Stimulated activated naive CD8-positive, alpha-beta T cell treated with anti-CD3 and anti-CD28 coated beads, Interleukin-15, Interleukin-2, amounts not matched to agents 100 ng/mL and 50 ng/mL, for 24 hours (primary cell): ENCODE measurements around the gene MEGF11.

Source experiments
- H3K27ac Mint-ChIP-seq: one replicate; pipeline ENCODE4 v1.8.0; 2021; ENCODE audit warnings: mild to moderate bottlenecking, mixed read lengths
- H3K27me3 Mint-ChIP-seq: one replicate; pipeline ENCODE4 v1.8.0; 2021; ENCODE audit warnings: mixed read lengths
- H3K36me3 Mint-ChIP-seq: one replicate; pipeline ENCODE4 v1.8.0; 2021; ENCODE audit warnings: low read depth, mixed read lengths
- H3K4me1 Mint-ChIP-seq: one replicate; pipeline ENCODE4 v1.8.0; 2021; ENCODE audit warnings: low read depth, mixed read lengths
- H3K4me3 Mint-ChIP-seq: one replicate; pipeline ENCODE4 v1.8.0; 2021; ENCODE audit warnings: mild to moderate bottlenecking, mixed read lengths
- H3K9me3 Mint-ChIP-seq: one replicate; pipeline ENCODE4 v1.8.0; 2021; ENCODE audit warnings: mixed read lengths

The MEGF11 gene

DNA sequence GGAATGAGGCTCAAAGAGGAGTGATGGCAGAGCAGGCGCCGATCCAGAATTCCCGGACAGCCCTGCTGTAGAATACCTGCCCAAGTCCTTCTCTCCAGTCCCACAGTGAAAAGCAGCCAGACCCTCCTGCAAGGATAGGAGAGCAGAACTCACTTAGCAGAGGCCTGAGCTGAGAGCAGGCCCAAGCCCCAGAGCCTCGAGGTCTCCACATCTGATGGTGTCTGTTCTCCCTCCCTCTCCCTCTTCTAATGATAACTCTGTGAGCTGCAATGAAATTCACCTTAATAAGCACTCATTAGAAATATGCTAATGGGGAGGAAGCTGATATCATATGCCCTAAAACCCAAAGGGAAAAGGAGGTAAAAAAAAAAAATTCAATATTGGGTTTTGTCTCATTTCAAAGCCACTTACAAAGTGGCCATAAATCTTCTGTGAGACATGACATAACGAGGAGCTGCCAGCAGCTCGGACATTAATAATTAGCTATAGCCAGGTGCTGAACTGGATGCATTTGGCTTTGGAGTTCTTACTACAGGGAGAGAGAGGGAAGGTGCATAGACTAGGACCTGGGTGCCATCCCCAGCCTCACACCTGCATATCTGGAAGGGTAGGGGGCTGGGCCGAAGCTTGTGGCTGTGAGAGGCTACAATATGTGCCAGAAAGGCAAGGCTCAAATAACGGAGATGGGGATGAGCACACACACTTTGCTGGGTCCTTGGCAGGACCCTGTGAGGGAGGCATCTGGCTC is 108.4 kb downstream of the MEGF11 start:
- H3K36me3 Mint-ChIP-seq: no peaks in the 10 kb centered on the region
- H3K27me3 Mint-ChIP-seq: no peaks in the 10 kb centered on the region
- no peak overlapping the region for H3K27ac Mint-ChIP-seq
- H3K4me1 Mint-ChIP-seq: no peaks in the 10 kb centered on the region
- no peak overlapping the region for H3K4me3 Mint-ChIP-seq
- no peaks in the 10 kb centered on the region for H3K9me3 Mint-ChIP-seq

DNA sequence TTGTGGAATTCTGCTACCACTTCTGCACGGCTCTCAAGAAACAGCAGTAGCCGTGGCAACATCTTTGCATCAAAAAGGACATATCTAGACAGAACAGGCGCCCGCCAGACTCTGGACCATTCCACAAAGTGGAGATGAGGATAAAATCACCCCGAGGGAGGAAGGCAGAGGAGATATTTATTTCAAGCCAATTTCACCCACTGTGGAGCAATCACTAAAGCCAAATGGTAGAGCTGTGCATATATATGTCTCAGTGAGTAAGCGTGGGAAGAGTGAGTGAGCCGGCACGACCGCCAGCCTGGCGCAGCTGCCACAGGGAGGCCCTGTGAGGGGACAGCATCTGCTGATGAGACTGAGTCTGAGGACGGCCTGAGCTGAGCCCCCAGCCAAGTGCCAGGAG is 111.3 kb downstream of the MEGF11 start:
- Mint-ChIP-seq H3K27me3 (no peaks in the 10 kb centered on the region), H3K9me3 (no peaks in the 10 kb centered on the region), H3K27ac (no peak overlapping the region), H3K36me3 (no peaks in the 10 kb centered on the region), H3K4me3 (no peak overlapping the region), H3K4me1 (no peaks in the 10 kb centered on the region)

DNA sequence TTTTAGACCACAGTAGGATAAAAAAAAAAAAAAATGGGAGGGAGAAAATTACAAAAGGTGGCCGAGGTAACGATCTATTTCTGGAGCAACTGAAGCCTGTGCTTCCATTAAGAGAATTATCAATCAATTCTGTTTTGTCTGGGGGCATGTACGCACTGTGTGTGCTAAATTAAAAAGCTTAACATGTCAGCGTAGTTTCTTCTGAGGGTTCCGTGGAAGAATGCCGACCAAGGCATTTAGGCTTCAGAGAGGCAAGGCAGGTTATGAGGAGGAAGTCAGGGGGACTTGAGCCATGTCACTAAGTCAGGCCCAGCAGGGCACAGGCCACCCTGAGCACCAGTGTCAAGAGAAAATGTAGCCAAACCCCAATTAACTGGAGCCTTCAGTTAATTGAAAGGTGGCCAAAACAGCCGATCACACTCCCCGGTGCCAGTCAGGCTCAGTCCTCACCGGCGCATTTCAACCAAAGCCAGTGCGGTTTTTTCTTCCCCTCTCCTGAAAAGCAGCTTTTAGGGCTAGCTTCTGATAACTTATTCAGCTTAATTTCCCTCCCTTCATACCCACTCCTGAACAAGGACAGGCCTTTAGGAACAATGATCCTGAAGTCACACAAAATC is 113.9 kb downstream of the MEGF11 start:
- Mint-ChIP-seq H3K9me3 (no peaks in the 10 kb centered on the region), H3K27ac (no peak overlapping the region), H3K4me1 (no peaks in the 10 kb centered on the region), H3K4me3 (no peak overlapping the region), H3K27me3 (no peaks in the 10 kb centered on the region), H3K36me3 (no peaks in the 10 kb centered on the region)

DNA sequence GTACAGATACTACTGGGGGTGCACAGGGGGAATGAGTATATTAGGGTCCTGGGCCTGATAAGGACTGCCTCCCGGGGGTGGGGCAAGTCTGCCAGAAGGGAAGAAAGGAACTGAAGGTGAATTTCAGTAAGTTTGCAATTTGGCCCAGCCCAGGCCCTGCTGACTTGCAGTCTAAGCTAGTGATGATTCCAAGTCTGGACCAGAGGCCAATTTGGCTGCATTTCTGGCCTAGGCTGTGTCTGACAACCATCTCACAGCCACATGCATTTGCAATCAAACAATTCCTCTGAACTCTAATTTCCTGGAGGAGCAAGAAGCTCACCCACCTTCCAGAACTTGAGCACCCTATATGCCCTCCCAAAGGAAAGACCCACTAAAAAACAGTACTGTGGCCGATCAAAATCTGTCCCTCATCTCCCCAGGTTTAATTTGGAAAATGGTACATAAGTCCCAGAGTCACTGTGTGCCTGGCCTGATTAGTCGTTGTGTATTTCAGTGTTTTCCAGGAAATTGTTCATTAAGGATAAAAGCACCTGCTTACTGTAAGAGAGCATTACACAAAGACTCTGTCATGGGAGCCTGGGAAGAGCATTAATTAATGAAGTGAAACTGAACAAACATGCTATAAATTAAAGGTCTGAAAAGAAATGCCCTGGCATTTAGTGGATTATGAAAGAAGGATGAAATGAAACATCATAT is 114.5 kb downstream of the MEGF11 start:
- no peak overlapping the region for H3K4me3 Mint-ChIP-seq
- H3K27me3 Mint-ChIP-seq: no peaks in the 10 kb centered on the region
- no peaks in the 10 kb centered on the region for H3K36me3 Mint-ChIP-seq
- no peaks in the 10 kb centered on the region for H3K4me1 Mint-ChIP-seq
- no peak overlapping the region for H3K27ac Mint-ChIP-seq
- no peaks in the 10 kb centered on the region for H3K9me3 Mint-ChIP-seq

- Mint-ChIP-seq H3K9me3 (no peaks in the 10 kb centered on the region), H3K27me3 (no peaks in the 10 kb centered on the region), H3K4me1 (no peaks in the 10 kb centered on the region), H3K27ac (no peak overlapping the region), H3K36me3 (no peaks in the 10 kb centered on the region), H3K4me3 (no peak overlapping the region)
Measured at GRCh38 chr15:66138096-66138783, 115.3 kb downstream of the MEGF11 start.

- H3K27ac Mint-ChIP-seq: no peak overlapping the region
- no peaks in the 10 kb centered on the region for H3K36me3 Mint-ChIP-seq
- H3K27me3 Mint-ChIP-seq: no peaks in the 10 kb centered on the region
- no peaks in the 10 kb centered on the region for H3K9me3 Mint-ChIP-seq
- no peak overlapping the region for H3K4me3 Mint-ChIP-seq
- no peaks in the 10 kb centered on the region for H3K4me1 Mint-ChIP-seq
Measured at GRCh38 chr15:66136948-66137347, 116.6 kb downstream of the MEGF11 start.

GRCh38 chr15:66135664-66136063 is 117.9 kb downstream of the MEGF11 start:
- Mint-ChIP-seq H3K36me3 (no peaks in the 10 kb centered on the region), H3K9me3 (no peaks in the 10 kb centered on the region), H3K4me3 (no peak overlapping the region), H3K27me3 (no peaks in the 10 kb centered on the region), H3K4me1 (no peaks in the 10 kb centered on the region), H3K27ac (no peak overlapping the region)

DNA sequence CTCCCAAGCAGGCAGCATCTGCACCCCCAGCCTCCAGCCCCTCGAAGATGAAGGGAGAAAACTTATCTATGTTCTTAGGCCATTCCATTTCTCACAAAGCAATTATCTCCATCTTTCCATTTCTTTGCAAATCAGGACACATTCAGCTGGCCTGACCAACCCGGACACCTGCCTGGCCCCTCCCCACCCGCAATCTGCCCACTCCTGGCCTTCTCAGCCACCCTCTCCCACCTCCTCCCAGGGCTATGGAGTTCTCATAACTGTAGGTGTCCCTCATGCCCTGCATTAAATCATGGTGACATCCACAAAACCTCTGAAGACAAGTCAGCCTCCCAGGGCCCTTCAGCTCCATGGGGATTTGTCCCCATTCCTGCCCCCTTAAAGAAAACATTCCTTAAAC is 119.3 kb downstream of the MEGF11 start:
- Mint-ChIP-seq H3K4me1 (no peaks in the 10 kb centered on the region), H3K27me3 (no peaks in the 10 kb centered on the region), H3K27ac (no peak overlapping the region), H3K4me3 (no peak overlapping the region), H3K36me3 (no peaks in the 10 kb centered on the region), H3K9me3 (no peaks in the 10 kb centered on the region)

GRCh38 chr15:66133247-66133885 is 120.2 kb downstream of the MEGF11 start:
- H3K4me3 Mint-ChIP-seq: no peak overlapping the region
- no peaks in the 10 kb centered on the region for H3K36me3 Mint-ChIP-seq
- no peaks in the 10 kb centered on the region for H3K4me1 Mint-ChIP-seq
- no peak overlapping the region for H3K27ac Mint-ChIP-seq
- no peaks in the 10 kb centered on the region for H3K9me3 Mint-ChIP-seq
- no peaks in the 10 kb centered on the region for H3K27me3 Mint-ChIP-seq

DNA sequence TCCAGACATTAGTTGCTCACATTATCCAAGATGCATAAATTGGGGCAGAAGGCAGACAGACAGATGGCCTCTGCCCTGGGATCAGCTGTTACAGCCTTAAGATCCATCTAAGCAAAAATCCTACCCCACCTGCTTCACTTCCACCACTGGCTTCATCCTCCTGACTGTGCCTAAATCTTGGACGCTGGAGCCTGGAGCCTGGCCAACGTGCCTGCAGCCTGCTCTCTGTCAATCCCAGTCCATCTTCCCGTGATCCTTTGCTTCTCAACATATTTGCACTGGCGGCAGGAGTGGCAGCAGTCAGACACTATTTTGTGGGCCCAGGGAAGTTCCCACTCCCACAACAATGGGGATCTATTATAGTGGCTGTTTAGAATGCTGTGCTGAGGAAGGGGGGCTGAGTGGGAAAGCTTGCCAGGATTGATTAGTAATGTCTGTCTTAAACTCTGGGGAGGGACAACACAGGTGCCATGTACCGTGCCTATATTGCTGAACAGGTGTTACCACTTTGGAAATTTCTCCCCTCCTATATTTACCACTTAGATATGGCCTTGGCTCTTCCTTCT is 121.2 kb downstream of the MEGF11 start:
- Mint-ChIP-seq H3K4me3 (no peak overlapping the region), H3K27ac (no peak overlapping the region), H3K4me1 (no peaks in the 10 kb centered on the region), H3K9me3 (no peaks in the 10 kb centered on the region), H3K27me3 (no peaks in the 10 kb centered on the region), H3K36me3 (no peaks in the 10 kb centered on the region)

GRCh38 chr15:66131831-66132230 is 121.7 kb downstream of the MEGF11 start:
- no peaks in the 10 kb centered on the region for H3K9me3 Mint-ChIP-seq
- H3K27me3 Mint-ChIP-seq: no peaks in the 10 kb centered on the region
- H3K4me1 Mint-ChIP-seq: no peaks in the 10 kb centered on the region
- no peaks in the 10 kb centered on the region for H3K36me3 Mint-ChIP-seq
- no peak overlapping the region for H3K4me3 Mint-ChIP-seq
- no peak overlapping the region for H3K27ac Mint-ChIP-seq

GRCh38 chr15:66131200-66131599 is 122.3 kb downstream of the MEGF11 start:
- Mint-ChIP-seq H3K27me3 (no peaks in the 10 kb centered on the region), H3K4me1 (no peaks in the 10 kb centered on the region), H3K9me3 (no peaks in the 10 kb centered on the region), H3K27ac (no peak overlapping the region), H3K36me3 (no peaks in the 10 kb centered on the region), H3K4me3 (no peak overlapping the region)

DNA sequence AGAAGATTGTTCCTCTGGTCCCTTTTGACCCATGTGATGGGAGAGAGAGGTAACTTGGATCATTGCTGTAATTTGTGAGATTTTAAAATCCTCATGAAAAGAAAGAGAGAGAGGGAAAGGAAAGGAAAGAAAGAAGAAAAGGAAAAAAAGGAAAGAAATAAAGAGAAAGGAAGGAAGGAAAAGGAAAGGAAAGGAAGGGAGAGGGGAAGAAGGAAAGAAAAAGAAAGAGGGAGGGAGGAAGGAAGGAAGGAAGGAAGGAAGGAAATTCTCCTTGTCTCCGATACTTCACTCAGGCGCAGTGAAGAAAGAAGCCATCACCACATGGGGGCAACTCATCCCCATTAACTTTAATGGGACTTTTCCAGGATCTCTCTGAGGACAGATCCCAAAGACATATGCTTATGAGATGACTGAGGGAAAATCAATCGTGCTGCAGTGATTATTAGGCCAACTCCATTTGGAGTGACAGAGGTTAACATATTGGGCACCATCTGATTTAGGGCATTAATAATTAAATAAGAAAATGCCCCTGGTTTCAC is 123.0 kb downstream of the MEGF11 start:
- H3K4me3 Mint-ChIP-seq: no peak overlapping the region
- no peak overlapping the region for H3K27ac Mint-ChIP-seq
- no peaks in the 10 kb centered on the region for H3K27me3 Mint-ChIP-seq
- H3K36me3 Mint-ChIP-seq: no peaks in the 10 kb centered on the region
- H3K9me3 Mint-ChIP-seq: no peaks in the 10 kb centered on the region
- no peaks in the 10 kb centered on the region for H3K4me1 Mint-ChIP-seq

GRCh38 chr15:66129586-66129985 is 124.0 kb downstream of the MEGF11 start:
- Mint-ChIP-seq H3K36me3 (no peaks in the 10 kb centered on the region), H3K27me3 (no peaks in the 10 kb centered on the region), H3K4me1 (no peaks in the 10 kb centered on the region), H3K27ac (no peak overlapping the region), H3K9me3 (no peaks in the 10 kb centered on the region), H3K4me3 (no peak overlapping the region)
